HG02610 (cell line): ENCODE data around the gene DPYD.

Experiments used
- ATAC-seq: cut with Tn5 transposase; IDR thresholded peaks from one replicate; pipeline ENCODE4 v1.9.1; 2021; ENCODE audit warnings: mild to moderate bottlenecking, moderate library complexity; ENCODE audit not compliant: unreplicated experiment

DPYD gene

GRCh38 chr1:97920832-97921571, at the start of gene DPYD:
Gene DPYD (minus strand): TSS chr1:97921034. CDS start chr1:97920922, 112 bp downstream.
- ATAC-seq = peak; percentile 86

DNA sequence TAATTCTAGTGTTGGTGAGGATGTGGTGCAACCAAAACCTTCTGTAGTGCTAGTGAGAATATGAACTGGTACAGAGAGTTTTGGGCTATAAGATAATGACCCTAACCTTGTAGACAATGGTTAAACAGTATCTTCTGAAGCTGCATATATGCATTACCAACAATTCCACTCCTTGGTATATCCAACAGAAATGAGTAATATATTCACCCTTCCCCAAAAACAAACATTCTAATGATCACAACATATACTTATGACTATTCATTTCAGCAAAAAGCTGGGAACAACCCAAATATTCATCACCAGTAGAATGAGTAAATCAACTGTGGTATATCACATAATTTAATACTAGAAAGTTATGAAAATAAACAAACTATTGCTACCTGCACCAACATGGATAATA, 39.6 kb upstream of the DPYD start:
- no peak for ATAC-seq

GRCh38 chr1:97947695-97948094, 26.9 kb upstream of the DPYD start:
- no peak for ATAC-seq

GRCh38 chr1:97943354-97943753, 22.5 kb upstream of the DPYD start:
- ATAC-seq = no peak

- ATAC-seq = no peak
Observed at GRCh38 chr1:97942161-97943123, 21.6 kb upstream of the DPYD start.

DNA sequence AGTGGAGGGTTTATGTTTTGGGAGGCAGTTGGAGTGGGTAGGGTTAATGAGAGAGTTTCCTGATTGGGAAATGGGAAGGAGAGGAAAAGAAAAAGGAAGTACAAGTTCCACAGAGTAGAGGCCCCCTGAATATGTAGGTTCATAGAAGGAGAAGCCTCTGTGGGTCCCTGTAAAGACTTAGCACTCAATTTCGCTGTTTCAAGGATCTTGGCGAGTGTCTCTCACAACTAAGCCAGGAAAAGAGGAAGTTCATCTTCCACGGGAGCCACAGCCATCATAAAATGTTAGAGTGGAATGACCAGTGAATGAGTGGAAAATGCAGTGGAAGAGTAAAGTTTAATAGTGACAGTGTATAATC, 17.4 kb upstream of the DPYD start:
- no peak for ATAC-seq

DNA sequence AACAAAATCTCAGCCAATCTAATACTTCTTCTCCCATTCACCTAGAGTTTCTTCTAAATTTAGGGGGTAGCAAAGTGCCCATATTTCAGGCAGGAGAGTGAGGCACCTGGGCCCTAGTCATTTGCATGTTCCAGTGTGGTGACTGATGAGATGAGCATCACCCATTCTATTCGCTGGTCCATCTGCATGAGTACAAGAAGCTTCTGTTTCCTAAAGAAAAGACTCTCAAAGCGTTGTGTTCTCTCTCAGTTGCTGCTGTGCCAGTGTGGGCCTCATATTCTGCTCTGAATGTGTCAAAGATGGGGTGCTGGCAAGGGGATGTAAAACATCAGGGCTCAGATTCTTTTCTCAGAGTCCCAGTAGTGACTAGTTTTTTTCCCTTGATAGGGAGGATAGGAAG, 16.1 kb upstream of the DPYD start:
- no peak for ATAC-seq

- ATAC-seq = no peak
Observed at GRCh38 chr1:97934491-97934890, 13.7 kb upstream of the DPYD start.

GRCh38 chr1:97929874-97930851, 9.3 kb upstream of the DPYD start:
- ATAC-seq = no peak

DNA sequence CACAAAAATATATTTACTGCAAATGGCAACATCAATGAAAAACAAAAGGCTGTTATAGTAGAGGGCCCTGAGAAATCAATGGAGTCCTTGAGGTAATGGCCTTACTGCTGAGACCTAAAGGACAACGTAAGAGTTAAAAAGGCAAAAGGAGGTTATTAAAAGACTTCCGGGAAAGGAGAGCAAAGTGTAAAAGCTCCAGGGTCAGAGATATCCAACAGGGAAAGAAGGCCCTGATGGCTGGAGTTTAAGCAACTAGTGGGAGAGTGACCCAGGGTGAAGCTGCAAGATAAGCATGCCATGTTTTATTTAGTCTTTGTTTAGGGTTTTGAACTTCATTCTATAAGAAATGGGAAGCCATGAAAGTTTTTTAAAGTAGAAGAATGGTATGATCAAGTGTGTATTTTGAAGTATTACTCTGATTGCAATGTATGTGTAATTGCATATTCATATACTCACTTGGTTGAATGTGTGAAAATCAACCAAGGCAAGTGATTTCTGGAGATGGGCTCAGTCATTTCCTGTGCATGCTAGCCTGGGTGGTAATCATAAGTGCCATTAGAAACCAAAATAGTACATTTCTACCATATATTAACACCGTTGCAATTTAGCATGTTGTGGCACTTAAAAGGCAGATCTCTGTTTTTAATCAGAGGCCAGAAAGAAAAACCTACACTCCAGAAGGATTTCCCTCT, 5.3 kb upstream of the DPYD start:
- no peak for ATAC-seq

DNA sequence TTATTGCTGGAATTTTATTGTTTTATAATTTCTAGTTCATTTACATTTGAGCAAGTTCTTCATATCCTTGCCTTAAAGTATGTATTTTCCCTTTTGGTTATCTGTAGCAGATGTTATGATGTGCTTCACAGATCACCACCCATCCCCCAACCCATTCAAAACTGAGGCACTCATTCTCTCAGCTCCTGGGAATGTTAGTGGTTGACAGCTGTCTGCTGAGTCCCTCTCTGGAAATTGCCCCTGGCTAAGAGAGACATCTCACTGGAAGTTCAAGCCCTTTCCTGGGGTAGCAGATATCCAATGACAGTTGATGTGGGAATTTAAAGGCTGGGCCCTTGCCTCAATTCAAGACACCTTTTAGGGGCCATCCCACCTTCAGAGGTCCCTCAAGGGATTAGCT, 4.3 kb upstream of the DPYD start:
- no peak for ATAC-seq

DNA sequence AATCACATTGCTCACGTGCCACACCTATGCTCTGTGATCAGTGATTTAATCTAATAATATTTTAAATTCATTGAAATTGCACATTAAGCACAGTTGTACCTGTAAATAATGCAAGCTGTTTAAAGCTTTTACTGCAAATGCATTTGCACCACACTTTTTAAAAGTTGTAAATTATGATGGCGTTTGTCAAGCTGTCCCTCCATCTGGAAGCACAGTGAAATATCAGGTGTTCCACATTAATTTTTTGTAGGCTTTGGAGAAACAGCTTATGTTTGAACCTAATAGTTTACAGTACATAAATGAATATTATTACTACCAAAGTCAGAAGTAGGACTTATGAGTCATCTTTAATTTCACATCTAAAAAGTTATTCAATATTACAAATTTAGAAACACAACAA, 3.0 kb upstream of the DPYD start:
- ATAC-seq = no peak

- no peak for ATAC-seq
Observed at GRCh38 chr1:97920276-97920831, 480 bp downstream of the DPYD start.

DNA sequence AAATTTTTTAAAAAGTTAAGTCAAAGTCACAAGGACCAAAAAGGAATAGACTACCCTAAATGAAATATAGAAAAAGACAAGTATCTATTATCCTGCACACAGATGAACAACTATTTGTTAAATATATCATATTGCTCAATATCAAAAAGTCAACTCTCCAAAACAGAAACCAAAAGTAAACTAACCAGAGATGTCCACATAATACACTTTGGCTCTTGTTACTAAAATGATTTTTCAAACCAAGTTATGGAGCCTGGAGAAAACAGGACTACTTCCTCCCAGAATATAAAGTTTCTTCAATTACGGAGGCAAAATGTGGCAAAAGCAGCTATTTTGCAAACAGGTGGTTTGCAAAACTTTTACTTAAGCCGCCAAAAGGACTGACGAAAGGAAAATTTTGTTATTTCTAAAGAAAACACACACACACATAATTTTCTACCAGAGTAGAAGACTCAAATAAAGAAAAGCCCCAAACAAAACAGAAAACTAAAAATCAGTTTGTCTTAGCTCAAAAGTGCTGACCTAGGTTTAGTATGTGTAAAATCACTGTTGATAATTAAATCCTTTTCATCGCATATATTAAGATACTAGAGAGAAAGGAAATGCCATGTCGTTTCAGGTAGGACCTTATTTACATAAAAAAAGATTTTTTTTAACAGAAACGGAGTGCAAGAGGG, 1.1 kb downstream of the DPYD start:
- no peak for ATAC-seq

- no peak for ATAC-seq
Observed at GRCh38 chr1:97918961-97919360, 1.9 kb downstream of the DPYD start.

DNA sequence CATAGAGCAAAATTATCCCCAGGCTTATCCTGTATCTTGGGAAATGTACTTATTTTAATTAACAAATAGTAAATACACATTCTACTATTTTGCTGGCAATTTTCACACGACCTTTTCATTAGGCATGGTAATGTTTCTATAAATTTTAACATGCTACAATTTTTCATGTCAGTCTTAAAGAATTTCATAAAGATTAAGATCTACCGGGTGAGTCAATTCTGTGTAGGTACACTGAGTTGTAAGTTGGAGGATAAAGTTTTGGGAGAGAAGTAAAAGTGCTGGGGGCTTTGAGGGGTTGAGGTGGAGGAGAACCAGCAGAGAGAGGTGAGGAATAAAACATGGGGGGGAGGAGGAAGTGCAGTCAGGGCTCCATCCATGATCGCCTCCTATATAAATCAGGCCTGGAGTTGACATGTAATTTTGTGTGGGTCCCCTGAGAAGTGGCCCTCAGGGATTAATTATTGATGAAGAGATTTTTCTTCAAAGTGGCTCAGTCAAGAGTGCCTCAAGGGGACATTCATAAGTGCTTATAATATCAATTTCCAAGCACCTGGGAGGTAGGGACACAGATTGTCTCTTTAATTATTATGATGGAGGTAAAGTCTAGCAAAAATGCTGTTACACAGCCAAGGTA, 7.2 kb downstream of the DPYD start:
- no peak for ATAC-seq

- ATAC-seq = no peak
Observed at GRCh38 chr1:97911266-97912215, 9.3 kb downstream of the DPYD start.

DNA sequence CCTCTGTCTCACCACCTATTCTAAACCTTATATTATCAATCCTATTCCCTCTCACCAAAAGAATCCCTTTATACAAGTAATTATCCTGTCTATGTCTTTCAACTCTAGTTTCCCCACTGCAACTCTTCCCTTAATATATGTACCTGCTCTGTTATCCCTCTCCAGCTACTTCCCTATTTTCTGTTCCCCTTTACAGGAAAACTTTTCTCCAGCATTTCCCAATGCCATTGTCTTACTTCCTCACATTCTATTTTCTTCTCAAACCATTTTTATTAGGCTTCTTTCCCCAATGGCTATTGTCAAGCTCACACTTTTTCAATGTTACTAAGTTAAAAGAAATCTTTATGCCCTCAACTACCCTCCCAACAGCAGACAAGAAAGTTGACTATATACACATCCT, 11.6 kb downstream of the DPYD start:
- no peak for ATAC-seq
